GM23338 (cell line): ENCODE measurements around the gene ACO2. TPM values are rescaled to one million over a fixed set of nuclear protein-coding genes. Genes with fewer than 3 reads are reported as not detected.

Experiments used
- ATAC-seq: fragments of 200-7000 bp; cut with Tn5 transposase; 3 replicates; pipeline ENCODE4 v1.9.1; 2020
- DNase-seq: peaks from one replicate; pipeline ENCODE4 v3.0.0-alpha.2; 2015; ENCODE audit warnings: low spot score
- H2AFZ ChIP-seq: fragments of 200-600 bp; sonication (generic); 2 replicates; pipeline ENCODE4 v1.8.0; 2016; ENCODE audit warnings: antibody characterized with exemption, mild to moderate bottlenecking, moderate library complexity
- H3F3A ChIP-seq: fragments of 200-600 bp; sonication (generic); replicated peaks from 2 replicates; pipeline ENCODE4 v1.8.0; 2017; ENCODE audit warnings: antibody characterized with exemption, mixed run types, low read depth
- H3K27ac ChIP-seq: fragments of 200-600 bp; sonication (generic); 2 replicates; pipeline ENCODE4 v1.6.1; 2016; ENCODE audit warnings: low read depth
- H3K27me3 ChIP-seq: fragments of 200-600 bp; sonication (generic); 2 replicates; pipeline ENCODE4 v1.8.0; 2016; ENCODE audit warnings: mild to moderate bottlenecking, mixed run types, moderate library complexity; ENCODE audit not compliant: insufficient read depth
- H3K36me3 ChIP-seq: fragments of 200-600 bp; sonication (generic); 2 replicates; pipeline ENCODE4 v1.8.0; 2016; ENCODE audit warnings: mild to moderate bottlenecking; ENCODE audit not compliant: insufficient read depth
- H3K4me1 ChIP-seq: fragments of 200-600 bp; sonication (generic); 2 replicates; pipeline ENCODE4 v1.8.0; 2016; ENCODE audit warnings: mild to moderate bottlenecking, moderate library complexity; ENCODE audit not compliant: insufficient read depth
- H3K4me2 ChIP-seq: fragments of 200-600 bp; sonication (generic); 2 replicates; pipeline ENCODE4 v1.7.1; 2017; ENCODE audit warnings: mixed run types
- H3K4me3 ChIP-seq: fragments of 200-600 bp; sonication (generic); 2 replicates; pipeline ENCODE4 v1.6.1; 2016; ENCODE audit warnings: mixed run types
- H3K79me2 ChIP-seq: fragments of 200-600 bp; sonication (generic); replicated peaks from 2 replicates; pipeline ENCODE4 v1.8.0; 2017; ENCODE audit warnings: mild to moderate bottlenecking; ENCODE audit not compliant: insufficient read depth
- H3K9me2 ChIP-seq: fragments of 200-600 bp; sonication (generic); 2 replicates; pipeline ENCODE4 v1.8.0; 2017; ENCODE audit not compliant: insufficient read depth
- H4K20me1 ChIP-seq: fragments of 200-600 bp; sonication (generic); replicated peaks from 2 replicates; pipeline ENCODE4 v1.8.0; 2017; ENCODE audit warnings: mild to moderate bottlenecking; ENCODE audit not compliant: insufficient read depth
- H3K27ac Mint-ChIP-seq: 2 replicates; pipeline ENCODE4 v1.8.0; 2020; ENCODE audit warnings: inconsistent platforms, mild to moderate bottlenecking, moderate library complexity, mixed read lengths
- H3K27me3 Mint-ChIP-seq: 3 replicates; pipeline ENCODE4 v1.8.0; 2022; ENCODE audit warnings: low read depth, mild to moderate bottlenecking, moderate library complexity, mixed read lengths, inconsistent platforms; ENCODE audit not compliant: insufficient read depth, poor library complexity
- H3K36me3 Mint-ChIP-seq: 3 replicates; pipeline ENCODE4 v1.8.0; 2021; ENCODE audit warnings: low read depth, mild to moderate bottlenecking, inconsistent platforms, moderate library complexity, mixed read lengths
- H3K4me1 Mint-ChIP-seq: 3 replicates; pipeline ENCODE4 v1.8.0; 2020; ENCODE audit warnings: mild to moderate bottlenecking, inconsistent platforms, mixed read lengths
- H3K4me3 Mint-ChIP-seq: 3 replicates; pipeline ENCODE4 v1.8.0; 2021; ENCODE audit warnings: moderate library complexity, mild to moderate bottlenecking, inconsistent platforms, mixed read lengths
- H3K9me3 Mint-ChIP-seq: 3 replicates; pipeline ENCODE4 v1.8.0; 2020; ENCODE audit warnings: moderate library complexity, mild to moderate bottlenecking, inconsistent platforms, mixed read lengths
- CREB1 ChIP-seq: fragments of 250-450 bp; sonication (Bioruptor Pico); IDR thresholded peaks from 2 replicates; pipeline ENCODE4 v1.5.0; 2020; ENCODE audit warnings: low read depth, mild to moderate bottlenecking, moderate library complexity
- EZH2phosphoT487 ChIP-seq: fragments of 200-600 bp; sonication (generic); IDR thresholded peaks from one replicate; pipeline ENCODE4 v1.8.1; 2018; ENCODE audit warnings: antibody characterized with exemption; ENCODE audit not compliant: unreplicated experiment
- JUNB ChIP-seq: IDR thresholded peaks from one replicate; pipeline ENCODE4 v1.6.1; 2016; ENCODE audit warnings: antibody characterized with exemption; ENCODE audit not compliant: unreplicated experiment
- NANOG ChIP-seq: IDR thresholded peaks from 2 replicates; pipeline ENCODE4 v1.6.1; 2016; ENCODE audit warnings: antibody characterized with exemption, borderline replicate concordance
- STAT1 ChIP-seq: IDR thresholded peaks from one replicate; pipeline ENCODE4 v1.6.1; 2016; ENCODE audit warnings: antibody characterized with exemption; ENCODE audit not compliant: unreplicated experiment
- ZNF114 ChIP-seq: fragments of 250-450 bp; sonication (Bioruptor Pico); IDR thresholded peaks from 2 replicates; pipeline ENCODE4 v1.5.0; 2020; ENCODE audit warnings: mild to moderate bottlenecking, moderate library complexity
- polyA plus RNA-seq: library from polyadenylated mRNA; unstranded; fragments of >200 nt; fragmentation: Nextera tagmentation; extraction: Ambion mirVana; gene quantifications from 2 replicates; pipeline ENCODE4 v1.2.1, GENCODE V29; 2016
- total RNA-seq: library from RNA; depleted of rRNA; stranded (reverse); fragments of >200 nt; shearing (Covaris generic); gene quantifications from 2 replicates; pipeline ENCODE4 v1.2.3, GENCODE V29; 2014
- TF ChIP-seq, protein P1 (sequence below): IDR thresholded peaks from one replicate; pipeline ENCODE4 v1.6.1; 2018; ENCODE audit warnings: antibody characterized with exemption; ENCODE audit not compliant: unreplicated experiment
- TF ChIP-seq, protein P2 (sequence below): IDR thresholded peaks from 2 replicates; pipeline ENCODE4 v1.6.1; 2016; ENCODE audit warnings: antibody characterized with exemption

Gene ACO2
- total and polyA plus RNA-seq, 2 experiments from 2014 or later: 36.2 to 79.7 TPM

DNA sequence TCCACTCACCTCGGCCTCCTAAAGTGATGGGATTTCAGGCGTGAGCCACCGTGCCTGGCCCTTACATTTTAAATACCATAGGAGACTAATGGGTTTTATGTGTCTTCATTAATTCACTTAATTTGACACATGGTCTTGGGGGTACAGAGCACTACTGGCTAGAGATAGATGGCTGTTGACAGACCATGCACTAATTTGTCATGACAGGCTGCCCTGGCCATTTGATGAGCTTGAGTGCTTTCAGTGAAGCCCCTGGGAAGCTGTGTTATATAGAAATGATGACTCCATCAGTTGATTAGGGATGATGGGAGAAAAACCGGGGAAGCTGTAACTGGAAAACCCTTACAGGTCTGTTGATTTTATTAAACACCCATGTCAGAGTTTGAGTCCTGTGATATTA is 7.0 kb upstream of the ACO2 start (continued):
- TF ChIP-seq, protein P1, sequence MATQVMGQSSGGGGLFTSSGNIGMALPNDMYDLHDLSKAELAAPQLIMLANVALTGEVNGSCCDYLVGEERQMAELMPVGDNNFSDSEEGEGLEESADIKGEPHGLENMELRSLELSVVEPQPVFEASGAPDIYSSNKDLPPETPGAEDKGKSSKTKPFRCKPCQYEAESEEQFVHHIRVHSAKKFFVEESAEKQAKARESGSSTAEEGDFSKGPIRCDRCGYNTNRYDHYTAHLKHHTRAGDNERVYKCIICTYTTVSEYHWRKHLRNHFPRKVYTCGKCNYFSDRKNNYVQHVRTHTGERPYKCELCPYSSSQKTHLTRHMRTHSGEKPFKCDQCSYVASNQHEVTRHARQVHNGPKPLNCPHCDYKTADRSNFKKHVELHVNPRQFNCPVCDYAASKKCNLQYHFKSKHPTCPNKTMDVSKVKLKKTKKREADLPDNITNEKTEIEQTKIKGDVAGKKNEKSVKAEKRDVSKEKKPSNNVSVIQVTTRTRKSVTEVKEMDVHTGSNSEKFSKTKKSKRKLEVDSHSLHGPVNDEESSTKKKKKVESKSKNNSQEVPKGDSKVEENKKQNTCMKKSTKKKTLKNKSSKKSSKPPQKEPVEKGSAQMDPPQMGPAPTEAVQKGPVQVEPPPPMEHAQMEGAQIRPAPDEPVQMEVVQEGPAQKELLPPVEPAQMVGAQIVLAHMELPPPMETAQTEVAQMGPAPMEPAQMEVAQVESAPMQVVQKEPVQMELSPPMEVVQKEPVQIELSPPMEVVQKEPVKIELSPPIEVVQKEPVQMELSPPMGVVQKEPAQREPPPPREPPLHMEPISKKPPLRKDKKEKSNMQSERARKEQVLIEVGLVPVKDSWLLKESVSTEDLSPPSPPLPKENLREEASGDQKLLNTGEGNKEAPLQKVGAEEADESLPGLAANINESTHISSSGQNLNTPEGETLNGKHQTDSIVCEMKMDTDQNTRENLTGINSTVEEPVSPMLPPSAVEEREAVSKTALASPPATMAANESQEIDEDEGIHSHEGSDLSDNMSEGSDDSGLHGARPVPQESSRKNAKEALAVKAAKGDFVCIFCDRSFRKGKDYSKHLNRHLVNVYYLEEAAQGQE: no peak
- no peak for TF ChIP-seq NANOG

DNA sequence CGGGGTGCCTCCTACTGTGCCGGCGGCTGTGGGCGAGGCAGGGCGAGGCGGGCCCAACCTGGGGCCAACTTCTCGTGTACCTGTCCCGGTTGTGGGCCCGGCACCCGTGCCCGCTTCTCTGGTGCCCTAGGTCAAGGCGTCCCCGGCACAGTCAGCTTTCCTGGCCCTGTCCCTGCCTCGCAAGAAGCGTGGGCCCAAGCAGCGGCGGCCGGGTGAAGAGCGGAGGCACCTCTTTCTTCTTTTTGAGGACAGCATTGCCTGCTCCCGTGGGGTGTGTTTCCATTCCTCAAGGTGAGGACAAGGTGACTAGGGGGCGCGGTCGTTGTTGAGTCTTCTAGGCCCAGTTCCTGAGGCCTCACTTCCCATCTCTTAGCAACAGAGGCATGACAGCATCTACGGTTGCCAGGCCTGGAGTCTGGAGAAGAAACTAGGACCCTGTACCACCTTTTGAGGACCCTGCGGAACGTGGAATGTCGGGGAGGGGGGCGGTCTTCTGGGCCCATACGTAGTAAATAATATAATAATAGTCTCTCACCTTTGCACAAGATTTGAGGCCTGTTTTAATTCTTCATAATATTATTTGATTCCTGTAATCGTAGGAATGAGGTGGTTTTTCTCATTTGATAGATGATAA is 418 bp downstream of the ACO2 start:
- Mint-ChIP-seq H3K4me1 (peaks cover 20% of the 10 kb centered on the region), H3K27ac (peak overlapping the region; percentile 100), H3K9me3 (no peaks in the 10 kb centered on the region), H3K4me3 (peak overlapping the region; percentile 95), H3K27me3 (peaks cover 8% of the 10 kb centered on the region), H3K36me3 (peaks cover 42% of the 10 kb centered on the region)
- ATAC-seq (peak; percentile 36), DNase-seq (peak; percentile 77)
- Histone ChIP-seq H2AFZ (peak overlapping the region; percentile 73; the same call in 1 of the 2 replicates), H3K79me2 (peaks cover 90% of the 10 kb centered on the region), H3F3A (peaks cover 19% of the 10 kb centered on the region), H3K9me2 (no peaks in the 10 kb centered on the region), H3K4me1 (peaks cover 14% of the 10 kb centered on the region), H3K4me2 (peak overlapping the region; percentile 93), H3K4me3 (peak overlapping the region; percentile 72), H3K36me3 (peaks cover 32% of the 10 kb centered on the region), H4K20me1 (peaks cover 4% of the 10 kb centered on the region), H3K27ac (peak overlapping the region; percentile 88), H3K27me3 (no peaks in the 10 kb centered on the region)
- TF ChIP-seq NANOG (no peak), STAT1 (no peak), CREB1 (CRISPR knock-in tag) (no peak)
- TF ChIP-seq, protein P2, sequence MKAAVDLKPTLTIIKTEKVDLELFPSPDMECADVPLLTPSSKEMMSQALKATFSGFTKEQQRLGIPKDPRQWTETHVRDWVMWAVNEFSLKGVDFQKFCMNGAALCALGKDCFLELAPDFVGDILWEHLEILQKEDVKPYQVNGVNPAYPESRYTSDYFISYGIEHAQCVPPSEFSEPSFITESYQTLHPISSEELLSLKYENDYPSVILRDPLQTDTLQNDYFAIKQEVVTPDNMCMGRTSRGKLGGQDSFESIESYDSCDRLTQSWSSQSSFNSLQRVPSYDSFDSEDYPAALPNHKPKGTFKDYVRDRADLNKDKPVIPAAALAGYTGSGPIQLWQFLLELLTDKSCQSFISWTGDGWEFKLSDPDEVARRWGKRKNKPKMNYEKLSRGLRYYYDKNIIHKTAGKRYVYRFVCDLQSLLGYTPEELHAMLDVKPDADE: no peak

DNA sequence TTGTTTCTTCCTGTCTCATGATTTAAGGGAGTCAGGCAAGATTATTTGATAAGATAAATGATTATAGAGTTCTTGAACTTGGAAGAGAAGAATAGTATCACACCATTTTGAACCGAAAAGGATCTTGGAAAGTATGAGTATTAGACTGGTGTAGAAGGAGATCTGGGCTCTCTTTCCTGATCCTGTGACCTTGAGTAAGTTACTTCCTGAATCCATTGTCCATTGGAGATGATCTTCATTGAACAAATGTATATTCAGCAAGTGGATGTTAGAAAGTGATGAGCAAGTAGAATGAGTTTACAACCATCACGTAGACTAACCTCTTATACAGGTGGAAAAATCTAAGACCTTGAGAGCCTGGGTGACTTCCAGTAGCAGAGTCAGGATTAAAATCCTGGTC is 2.0 kb downstream of the ACO2 start:
- Histone ChIP-seq H3K27me3 (no peaks in the 10 kb centered on the region), H3K4me2 (no peak overlapping the region), H3F3A (peaks cover 18% of the 10 kb centered on the region), H3K79me2 (peaks cover 93% of the 10 kb centered on the region), H3K9me2 (no peaks in the 10 kb centered on the region), H3K4me3 (no peak overlapping the region), H2AFZ (no peak overlapping the region), H4K20me1 (peaks cover 3% of the 10 kb centered on the region), H3K36me3 (peaks cover 19% of the 10 kb centered on the region), H3K4me1 (peaks cover 14% of the 10 kb centered on the region), H3K27ac (no peak overlapping the region)
- Mint-ChIP-seq H3K4me3 (peak overlapping the region; percentile 95), H3K9me3 (no peaks in the 10 kb centered on the region), H3K4me1 (peaks cover 20% of the 10 kb centered on the region), H3K27me3 (peaks cover 8% of the 10 kb centered on the region), H3K27ac (no peak overlapping the region), H3K36me3 (peaks cover 28% of the 10 kb centered on the region)
- DNase-seq (no peak), ATAC-seq (no peak)
- no peak for TF ChIP-seq EZH2phosphoT487
- TF ChIP-seq, protein P2: no peak
- no peak for TF ChIP-seq JUNB
- TF ChIP-seq, protein P1: no peak
- no peak for TF ChIP-seq STAT1
- TF ChIP-seq ZNF114 (CRISPR knock-in tag): no peak
- TF ChIP-seq NANOG: no peak
